GM23248 (cell line): ENCODE measurements around the gene PKNOX2.

Experiments used
- EZH2 ChIP-seq: fragments of 200-600 bp; sonication (generic); IDR thresholded peaks from 2 replicates; pipeline ENCODE4 v1.6.1; 2018; ENCODE audit warnings: antibody characterized with exemption, mild to moderate bottlenecking; ENCODE audit not compliant: insufficient read depth, poor library complexity, severe bottlenecking
- EZH2phosphoT487 ChIP-seq: fragments of 200-600 bp; sonication (generic); IDR thresholded peaks from 2 replicates; pipeline ENCODE4 v1.6.1; 2018; ENCODE audit warnings: antibody characterized with exemption, moderate library complexity, mild to moderate bottlenecking, low read depth; ENCODE audit not compliant: insufficient read depth

DNA sequence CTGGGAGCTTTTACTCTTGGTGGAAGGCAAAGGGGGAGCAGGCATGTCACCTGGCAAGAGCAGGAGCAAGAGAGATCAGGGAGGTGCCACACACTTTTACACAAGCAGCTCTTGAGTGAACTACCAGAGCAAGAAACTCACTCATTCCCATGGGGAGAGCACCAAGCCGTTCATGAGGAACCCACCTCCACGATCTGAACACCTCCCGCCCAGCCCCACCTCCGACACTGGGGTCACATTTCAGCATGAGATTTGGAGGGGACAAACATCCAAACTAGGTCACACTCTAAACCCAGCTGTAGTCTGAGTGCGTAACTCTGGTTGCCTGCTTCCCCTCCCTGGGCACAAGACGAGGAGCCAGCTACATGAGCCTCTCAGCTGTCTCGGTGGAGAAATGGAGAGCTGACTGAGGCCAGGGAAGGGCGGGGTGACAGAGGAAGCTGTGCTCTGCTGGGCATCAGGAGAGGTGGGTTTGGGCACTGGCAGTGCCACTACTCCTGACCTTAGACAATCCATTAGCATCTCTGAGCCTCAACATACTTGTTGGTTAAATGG lies 134.6 kb downstream of the PKNOX2 start:
- TF ChIP-seq EZH2 (no peak), EZH2phosphoT487 (no peak)
